ENCODE data around the gene KRT5.
A peak's percentile ranks its signal among the peaks of the same experiment; 100 is the strongest.

KRT5 gene

GRCh38 chr12:52519826-52520662 lies at the start of gene KRT5:
Gene KRT5, minus strand, starts transcription at chr12:52520394. Its CDS starts 98 bp downstream, at chr12:52520296.
- DNase-seq (ENCODE audit: low read depth) = no peak

- no peak for DNase-seq (ENCODE audit: low read depth)
Observed at GRCh38 chr12:52568111-52568510, 47.9 kb upstream of the KRT5 start.

GRCh38 chr12:52566847-52567291 lies 46.7 kb upstream of the KRT5 start:
- peak; percentile 7 for DNase-seq (ENCODE audit: low read depth)

- no peak for DNase-seq (ENCODE audit: low read depth)
Observed at GRCh38 chr12:52564582-52564981, 44.4 kb upstream of the KRT5 start.

- no peak for DNase-seq (ENCODE audit: low read depth)
Observed at GRCh38 chr12:52561880-52562449, 41.8 kb upstream of the KRT5 start.

GRCh38 chr12:52559979-52560378 lies 39.8 kb upstream of the KRT5 start:
- DNase-seq (ENCODE audit: low read depth) = no peak

GRCh38 chr12:52558781-52559445 lies 38.7 kb upstream of the KRT5 start:
- no peak for DNase-seq (ENCODE audit: low read depth)

- no peak for DNase-seq (ENCODE audit: low read depth)
Observed at GRCh38 chr12:52557476-52557875, 37.3 kb upstream of the KRT5 start.

- DNase-seq (ENCODE audit: low read depth) = no peak
Observed at GRCh38 chr12:52555577-52555976, 35.4 kb upstream of the KRT5 start.

GRCh38 chr12:52552681-52553195 lies 32.5 kb upstream of the KRT5 start, which contains the start of gene KRT71:
Gene KRT71, minus strand, starts transcription at chr12:52553145. Its CDS starts 68 bp downstream, at chr12:52553077.
- DNase-seq (ENCODE audit: low read depth) = no peak

GRCh38 chr12:52552055-52552454 lies 31.9 kb upstream of the KRT5 start:
- no peak for DNase-seq (ENCODE audit: low read depth)

- no peak for DNase-seq (ENCODE audit: low read depth)
Observed at GRCh38 chr12:52551216-52551865, 31.1 kb upstream of the KRT5 start.

- no peak for DNase-seq (ENCODE audit: low read depth)
Observed at GRCh38 chr12:52546126-52546525, 25.9 kb upstream of the KRT5 start.

- DNase-seq (ENCODE audit: low read depth) = no peak
Observed at GRCh38 chr12:52543985-52544883, 24.0 kb upstream of the KRT5 start.

GRCh38 chr12:52542785-52543318 lies 22.7 kb upstream of the KRT5 start:
- no peak for DNase-seq (ENCODE audit: low read depth)

- DNase-seq (ENCODE audit: low read depth) = no peak
Observed at GRCh38 chr12:52542157-52542556, 22.0 kb upstream of the KRT5 start.

GRCh38 chr12:52541709-52542108 lies 21.5 kb upstream of the KRT5 start:
- DNase-seq (ENCODE audit: low read depth) = no peak

GRCh38 chr12:52540531-52540930 lies 20.3 kb upstream of the KRT5 start:
- no peak for DNase-seq (ENCODE audit: low read depth)

- no peak for DNase-seq (ENCODE audit: low read depth)
Observed at GRCh38 chr12:52539821-52540173, 19.6 kb upstream of the KRT5 start.

- no peak for DNase-seq (ENCODE audit: low read depth)
Observed at GRCh38 chr12:52539083-52539820, 19.1 kb upstream of the KRT5 start.

Measured in stimulated activated CD8-positive, alpha-beta memory T cell treated with anti-CD3 and anti-CD28 coated beads, Interleukin-15, amount 100 ng/mL, for 24 hours (primary cell).